SK-N-SH treated with all-trans-retinoic acid at 6 μM for 48 hours (cell line): Measurements from ENCODE around the gene S100A6.

ENCODE experiments used
- ATAC-seq: fragments of 200-7000 bp; cut with Tn5 transposase; 3 replicates; pipeline ENCODE4 v1.9.1; 2020; ENCODE audit warnings: mild to moderate bottlenecking, moderate library complexity
- ARNTL ChIP-seq: fragments of 450-650 bp; formaldehyde crosslinking; IDR thresholded peaks from 2 replicates; pipeline ENCODE4 v1.5.0; 2020; ENCODE audit warnings: low read depth, mild to moderate bottlenecking, moderate library complexity, borderline replicate concordance
- BACH2 ChIP-seq: fragments of 250-450 bp; sonication (Bioruptor Pico); IDR thresholded peaks from 2 replicates; pipeline ENCODE4 v1.9.0; 2021; ENCODE audit warnings: mild to moderate bottlenecking, borderline replicate concordance
- CREB5 ChIP-seq: fragments of 250-450 bp; sonication (Bioruptor Pico); IDR thresholded peaks from 2 replicates; pipeline ENCODE4 v1.5.1; 2020; ENCODE audit warnings: low read depth, mild to moderate bottlenecking, moderate library complexity
- CSDC2 ChIP-seq: fragments of 250-450 bp; sonication (Bioruptor Pico); IDR thresholded peaks from 2 replicates; pipeline ENCODE4 v1.5.0; 2020; ENCODE audit warnings: mild to moderate bottlenecking, moderate library complexity
- CSRNP3 ChIP-seq: fragments of 250-450 bp; sonication (Bioruptor Pico); IDR thresholded peaks from 2 replicates; pipeline ENCODE4 v1.5.1; 2021; ENCODE audit warnings: mild to moderate bottlenecking, moderate library complexity
- ISL1 ChIP-seq: fragments of 250-450 bp; sonication (Bioruptor Pico); IDR thresholded peaks from 2 replicates; pipeline ENCODE4 v2.1.2; 2022; ENCODE audit warnings: mild to moderate bottlenecking, moderate library complexity
- OSR1 ChIP-seq: fragments of 250-450 bp; sonication (Bioruptor Pico); IDR thresholded peaks from 2 replicates; pipeline ENCODE4 v1.8.0; 2022; ENCODE audit warnings: moderate library complexity, mild to moderate bottlenecking, inconsistent platforms
- PATZ1 ChIP-seq: fragments of 250-450 bp; sonication (Bioruptor Pico); IDR thresholded peaks from 2 replicates; pipeline ENCODE4 v1.8.0; 2020; ENCODE audit warnings: mild to moderate bottlenecking, moderate library complexity, borderline replicate concordance
- PPARA ChIP-seq: fragments of 250-450 bp; sonication (Bioruptor Pico); IDR thresholded peaks from 2 replicates; pipeline ENCODE4 v1.5.0; 2020; ENCODE audit warnings: mild to moderate bottlenecking, borderline replicate concordance
- RARB ChIP-seq: fragments of 250-450 bp; sonication (Bioruptor Pico); IDR thresholded peaks from 2 replicates; pipeline ENCODE4 v1.8.0; 2021; ENCODE audit warnings: mild to moderate bottlenecking, moderate library complexity
- SNAI2 ChIP-seq: fragments of 250-450 bp; sonication (Bioruptor Pico); IDR thresholded peaks from 2 replicates; pipeline ENCODE4 v1.5.0; 2020; ENCODE audit warnings: mild to moderate bottlenecking, moderate library complexity
- TCF4 ChIP-seq: fragments of 250-450 bp; sonication (Bioruptor Pico); IDR thresholded peaks from 2 replicates; pipeline ENCODE4 v1.8.0; 2021; ENCODE audit warnings: mild to moderate bottlenecking, moderate library complexity, borderline replicate concordance
- TOX ChIP-seq: fragments of 250-450 bp; sonication (Bioruptor Pico); IDR thresholded peaks from 2 replicates; pipeline ENCODE4 v1.8.0; 2021; ENCODE audit warnings: mild to moderate bottlenecking, moderate library complexity, borderline replicate concordance
- ZC3H10 ChIP-seq: fragments of 250-450 bp; sonication (Bioruptor Pico); IDR thresholded peaks from 2 replicates; pipeline ENCODE4 v1.5.1; 2021; ENCODE audit warnings: mild to moderate bottlenecking, moderate library complexity
- ZFP3 ChIP-seq: fragments of 250-450 bp; sonication (Bioruptor Pico); IDR thresholded peaks from 2 replicates; pipeline ENCODE4 v1.5.0; 2020; ENCODE audit warnings: mild to moderate bottlenecking, moderate library complexity
- ZFP30 ChIP-seq: fragments of 450-650 bp; formaldehyde crosslinking; IDR thresholded peaks from 2 replicates; pipeline ENCODE4 v1.5.0; 2022; ENCODE audit warnings: mild to moderate bottlenecking, moderate library complexity
- ZNF565 ChIP-seq: fragments of 450-650 bp; formaldehyde crosslinking; conservative IDR thresholded peaks from 2 replicates; pipeline ENCODE4 v1.5.0; 2020; ENCODE audit warnings: low read depth, mild to moderate bottlenecking, moderate library complexity
- ZNF70 ChIP-seq: fragments of 450-650 bp; formaldehyde crosslinking; IDR thresholded peaks from 2 replicates; pipeline ENCODE4 v1.5.0; 2020; ENCODE audit warnings: mild to moderate bottlenecking, moderate library complexity
- ZNF8 ChIP-seq: fragments of 450-650 bp; formaldehyde crosslinking; IDR thresholded peaks from 2 replicates; pipeline ENCODE4 v1.5.0; 2020; ENCODE audit warnings: mild to moderate bottlenecking, moderate library complexity
- TF ChIP-seq, protein P1 (sequence below): fragments of 250-450 bp; sonication (Bioruptor Pico); IDR thresholded peaks from 2 replicates; pipeline ENCODE4 v1.8.0; 2021; ENCODE audit warnings: low read depth, mild to moderate bottlenecking, moderate library complexity, borderline replicate concordance

S100A6 gene

DNA sequence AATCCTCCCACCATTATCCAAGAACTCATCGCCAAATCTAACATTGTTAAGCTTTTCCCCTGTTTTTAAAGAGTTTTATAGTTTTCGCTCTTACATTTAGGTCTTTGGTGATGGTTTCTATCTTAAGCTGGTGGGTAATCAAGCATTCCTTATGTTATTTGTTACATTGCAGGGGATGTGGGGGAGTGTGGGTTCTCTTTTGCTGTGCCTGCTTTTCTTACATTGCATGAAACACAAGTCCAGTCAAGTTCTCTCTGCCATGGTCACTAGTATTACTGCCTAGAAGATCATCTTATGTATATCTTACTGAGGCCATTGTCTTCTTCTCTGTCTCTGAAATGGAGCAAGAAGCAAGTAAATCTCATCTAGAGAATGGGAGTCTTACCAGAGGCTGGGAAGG is 48.1 kb downstream of the S100A6 start:
- TF ChIP-seq OSR1 = no peak
- no peak for TF ChIP-seq CSDC2 (CRISPR knock-in tag)
- no peak for TF ChIP-seq CREB5 (CRISPR knock-in tag)
- TF ChIP-seq RARB (CRISPR knock-in tag) = no peak
- TF ChIP-seq CSRNP3 (CRISPR knock-in tag) = no peak
- no peak for TF ChIP-seq ZNF70 (CRISPR knock-in tag)
- no peak for TF ChIP-seq PATZ1 (CRISPR knock-in tag)
- TF ChIP-seq ZFP3 (CRISPR knock-in tag) = no peak
- TF ChIP-seq BACH2 (CRISPR knock-in tag) = no peak
- no peak for TF ChIP-seq PPARA (CRISPR knock-in tag)
- TF ChIP-seq SNAI2 (CRISPR knock-in tag) = no peak
- TF ChIP-seq, protein P1, sequence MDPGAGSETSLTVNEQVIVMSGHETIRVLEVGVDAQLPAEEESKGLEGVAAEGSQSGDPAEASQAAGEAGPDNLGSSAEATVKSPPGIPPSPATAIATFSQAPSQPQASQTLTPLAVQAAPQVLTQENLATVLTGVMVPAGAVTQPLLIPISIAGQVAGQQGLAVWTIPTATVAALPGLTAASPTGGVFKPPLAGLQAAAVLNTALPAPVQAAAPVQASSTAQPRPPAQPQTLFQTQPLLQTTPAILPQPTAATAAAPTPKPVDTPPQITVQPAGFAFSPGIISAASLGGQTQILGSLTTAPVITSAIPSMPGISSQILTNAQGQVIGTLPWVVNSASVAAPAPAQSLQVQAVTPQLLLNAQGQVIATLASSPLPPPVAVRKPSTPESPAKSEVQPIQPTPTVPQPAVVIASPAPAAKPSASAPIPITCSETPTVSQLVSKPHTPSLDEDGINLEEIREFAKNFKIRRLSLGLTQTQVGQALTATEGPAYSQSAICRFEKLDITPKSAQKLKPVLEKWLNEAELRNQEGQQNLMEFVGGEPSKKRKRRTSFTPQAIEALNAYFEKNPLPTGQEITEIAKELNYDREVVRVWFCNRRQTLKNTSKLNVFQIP (CRISPR knock-in tag) = no peak
- no peak for TF ChIP-seq TOX (CRISPR knock-in tag)
- TF ChIP-seq ZFP30 (CRISPR knock-in tag) = no peak
- no peak for TF ChIP-seq TCF4 (CRISPR knock-in tag)
- no peak for TF ChIP-seq ZNF565
- TF ChIP-seq ZC3H10 (CRISPR knock-in tag) = no peak
- no peak for TF ChIP-seq ZNF8 (CRISPR knock-in tag)
- no peak for TF ChIP-seq ARNTL
- no peak for ATAC-seq

- peak; percentile 28 for ATAC-seq
- TF ChIP-seq ZNF70 (CRISPR knock-in tag) = no peak
- TF ChIP-seq PPARA (CRISPR knock-in tag) = no peak
- peak; percentile 59 for TF ChIP-seq ISL1 (CRISPR knock-in tag)
- no peak for TF ChIP-seq TCF4 (CRISPR knock-in tag)
- TF ChIP-seq ZFP3 (CRISPR knock-in tag) = no peak
Observed at GRCh38 chr1:153485863-153486262, 49.9 kb downstream of the S100A6 start.
